ENCODE results near the gene VPS37C.

Gene VPS37C

DNA sequence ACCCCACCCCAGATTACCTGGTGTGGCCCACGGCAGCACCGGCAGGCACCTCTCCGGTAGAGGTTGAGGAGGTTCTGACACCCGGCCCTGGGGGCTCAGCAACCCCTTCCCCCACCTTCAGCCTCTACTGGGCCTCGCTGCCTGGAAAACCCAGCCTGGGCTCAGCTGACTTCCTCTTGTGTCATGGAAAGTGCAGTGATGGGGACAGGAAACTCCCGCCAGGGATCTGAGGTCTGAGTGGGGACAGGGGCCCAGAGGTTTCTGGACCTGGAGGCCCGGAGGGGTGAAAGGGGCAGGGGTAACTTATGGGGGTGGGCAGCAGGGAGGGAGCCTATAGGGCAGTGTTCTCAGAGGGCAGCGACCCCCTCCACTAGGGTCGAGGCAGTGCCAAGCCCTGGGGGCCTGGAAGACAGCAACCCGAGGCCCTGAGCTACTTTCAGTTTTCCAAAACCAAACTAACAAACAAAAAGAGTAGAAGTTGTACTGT lies 68.9 kb downstream of the VPS37C start:
- no peak for DNase-seq

- no peak for DNase-seq
These were observed 69.6 kb downstream of the VPS37C start for GRCh38 chr11:61091373-61092279.

- no peak for DNase-seq
These were observed 70.2 kb downstream of the VPS37C start for GRCh38 chr11:61090982-61091372.

GRCh38 chr11:61090521-61090920 lies 70.7 kb downstream of the VPS37C start:
- DNase-seq = no peak

DNA sequence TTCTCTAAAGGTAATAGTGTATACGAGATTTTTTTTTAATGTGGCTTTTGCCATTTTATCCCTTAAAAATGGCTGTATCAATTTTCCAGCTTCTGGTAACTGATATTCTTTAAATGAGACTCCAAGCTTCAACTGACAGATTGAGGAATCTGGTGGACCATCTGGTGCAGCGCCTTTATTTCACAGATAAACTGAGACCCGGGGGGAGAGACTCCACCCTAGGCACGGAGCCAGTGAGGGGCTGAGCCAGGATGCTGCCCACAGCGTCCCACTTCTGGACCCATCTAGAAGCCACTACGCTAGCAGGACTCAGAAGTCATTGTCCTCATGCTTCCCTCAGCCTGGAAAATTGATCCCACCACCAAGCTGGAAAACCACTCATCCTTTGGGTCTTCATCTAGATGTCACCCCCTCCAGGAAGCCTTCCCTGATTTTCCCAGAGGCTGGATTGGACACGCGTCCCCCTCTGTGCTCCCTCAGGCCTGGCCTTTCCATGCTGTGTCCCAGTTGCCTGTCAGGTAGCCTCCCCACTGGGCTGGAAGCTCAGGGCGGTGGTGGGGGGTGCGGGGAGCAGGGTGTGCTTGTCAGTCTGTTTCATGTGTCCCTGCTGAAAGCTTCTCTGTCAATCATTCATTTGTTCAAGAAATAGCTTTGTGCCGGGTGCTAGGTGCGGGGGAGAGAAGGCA lies 71.3 kb downstream of the VPS37C start:
- DNase-seq = no peak

- DNase-seq = no peak
These were observed 73.7 kb downstream of the VPS37C start for GRCh38 chr11:61087426-61088119.

DNA sequence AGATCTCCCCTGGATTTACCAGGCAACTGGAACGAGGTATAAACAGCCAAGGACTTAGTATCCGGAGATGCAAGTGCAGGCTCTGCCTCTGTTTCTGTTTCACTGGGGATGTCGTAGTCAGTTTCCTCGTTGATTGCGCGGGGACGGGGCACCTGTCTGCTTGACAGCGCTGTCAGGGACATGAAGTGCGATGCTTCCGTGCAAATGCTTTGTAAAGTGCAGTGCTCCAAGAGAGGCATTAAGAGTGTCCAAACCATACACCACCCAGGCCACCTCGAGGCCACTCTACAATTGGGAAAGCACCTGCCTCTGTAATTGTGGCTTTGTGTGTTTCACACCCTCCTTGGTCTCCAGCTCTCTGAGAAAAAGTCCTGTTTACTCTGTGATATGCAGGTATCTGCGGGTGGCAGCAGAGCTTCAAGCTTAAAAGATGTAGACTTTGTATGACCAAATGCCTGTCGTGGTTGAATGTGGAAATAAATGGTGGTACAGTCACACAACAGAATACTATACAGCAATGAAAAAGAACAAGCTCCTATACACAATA lies 77.6 kb downstream of the VPS37C start:
- DNase-seq = no peak

DNA sequence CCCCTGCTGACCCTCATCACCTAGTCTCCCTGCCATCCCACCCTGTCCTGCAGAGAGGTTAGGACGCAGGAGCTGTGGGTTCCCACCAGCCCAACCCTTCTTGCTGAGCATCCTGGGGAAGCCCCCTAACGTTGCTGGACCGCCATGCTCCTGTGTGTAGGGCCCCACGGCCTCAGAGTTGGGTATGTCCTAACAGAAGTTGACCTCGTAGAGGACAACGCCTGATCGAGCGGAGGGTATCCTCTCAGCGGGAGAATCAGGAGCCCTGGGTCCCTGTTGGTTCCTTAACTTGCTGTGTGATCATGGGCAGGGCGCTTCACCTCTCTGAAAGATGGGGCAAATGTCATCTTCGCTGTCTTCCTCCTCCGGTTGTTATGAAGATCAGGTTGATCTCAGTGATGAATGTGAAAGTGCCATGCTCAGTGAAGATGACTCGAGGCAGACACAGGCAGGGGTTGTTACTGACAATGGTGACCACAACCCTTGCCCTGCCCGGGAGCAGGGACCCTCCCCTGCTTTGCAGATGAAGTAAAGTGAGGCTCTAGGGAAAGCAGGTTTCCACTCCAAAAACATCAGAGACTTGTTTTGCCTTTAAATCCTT lies 78.2 kb downstream of the VPS37C start:
- no peak for DNase-seq

GRCh38 chr11:61082062-61082870 lies 79.0 kb downstream of the VPS37C start:
- DNase-seq = no peak

DNA sequence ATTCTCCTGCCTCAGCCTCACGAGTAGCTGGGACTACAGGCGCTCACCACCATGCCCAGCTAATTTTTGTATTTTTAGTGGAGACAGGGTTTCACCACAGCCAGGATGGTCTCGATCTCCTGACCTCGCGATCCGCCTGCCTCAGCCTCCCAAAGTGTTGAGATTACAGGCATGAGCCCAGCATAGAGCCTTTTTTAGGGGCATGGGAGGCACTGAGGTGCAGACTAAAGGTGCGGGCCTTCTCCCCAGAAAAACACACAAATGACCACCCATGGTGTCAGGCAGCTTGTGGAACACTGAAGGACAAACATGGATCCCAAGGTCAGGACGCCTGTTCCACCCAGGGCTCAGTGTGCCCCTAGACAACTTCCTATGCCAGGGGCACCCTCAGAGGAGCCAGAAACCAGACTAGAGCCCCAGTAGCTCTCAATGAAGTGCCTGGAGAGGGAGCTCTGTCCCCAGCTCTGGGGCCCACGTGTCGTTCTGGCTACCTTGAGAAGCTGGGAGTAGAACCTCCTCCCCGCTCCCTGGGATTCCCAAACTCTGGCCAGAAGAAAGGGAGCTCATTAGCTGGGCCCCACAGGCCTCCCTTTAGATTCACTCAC lies 80.1 kb downstream of the VPS37C start:
- no peak for DNase-seq

- no peak for DNase-seq
These were observed 80.7 kb downstream of the VPS37C start for GRCh38 chr11:61080526-61080925.
